GM19463 (cell line): ENCODE data around the gene PTAFR.

ENCODE experiments used
- ATAC-seq: cut with Tn5 transposase; IDR thresholded peaks from one replicate; pipeline ENCODE4 v1.9.1; 2021; ENCODE audit warnings: mild to moderate bottlenecking, moderate library complexity; ENCODE audit not compliant: unreplicated experiment

PTAFR gene

GRCh38 chr1:28176492-28177470, at the start of gene PTAFR:
PTAFR (minus strand) TSS chr1:28176690; CDS start chr1:28151021, 25,669 bp downstream.
- no peak for ATAC-seq

GRCh38 chr1:28213315-28213714, 36.8 kb upstream of the PTAFR start:
- no peak for ATAC-seq

GRCh38 chr1:28209700-28210099, 33.2 kb upstream of the PTAFR start:
- no peak for ATAC-seq

GRCh38 chr1:28208818-28209441, 32.4 kb upstream of the PTAFR start:
- no peak for ATAC-seq

GRCh38 chr1:28205243-28205642, 28.8 kb upstream of the PTAFR start:
- ATAC-seq, result no peak

GRCh38 chr1:28200234-28200873, 23.9 kb upstream of the PTAFR start:
- no peak for ATAC-seq

- peak; percentile 81 for ATAC-seq
Measured at GRCh38 chr1:28199328-28200233, 23.1 kb upstream of the PTAFR start.

GRCh38 chr1:28197682-28198415, 21.4 kb upstream of the PTAFR start:
- ATAC-seq, result no peak

GRCh38 chr1:28196330-28196729, 19.8 kb upstream of the PTAFR start:
- ATAC-seq, result no peak

GRCh38 chr1:28195780-28196179, 19.3 kb upstream of the PTAFR start:
- no peak for ATAC-seq

GRCh38 chr1:28194326-28195035, 18.0 kb upstream of the PTAFR start:
- ATAC-seq, result no peak

GRCh38 chr1:28193701-28194161, 17.2 kb upstream of the PTAFR start:
- no peak for ATAC-seq

- ATAC-seq, result no peak
Measured at GRCh38 chr1:28190996-28191645, 14.6 kb upstream of the PTAFR start.

- no peak for ATAC-seq
Measured at GRCh38 chr1:28190337-28190979, 14.0 kb upstream of the PTAFR start.

- no peak for ATAC-seq
Measured at GRCh38 chr1:28185071-28185470, 8.6 kb upstream of the PTAFR start.

- ATAC-seq, result no peak
Measured at GRCh38 chr1:28180306-28181305, 4.1 kb upstream of the PTAFR start.
